Esophagus mucosa (tissue), 1 donor: ENCODE data around the gene SLC8A2. TPM values are rescaled to one million over a fixed set of nuclear protein-coding genes. Genes with fewer than 3 reads are reported as not detected.
A peak's percentile ranks its signal among the peaks of the same experiment; 100 is the strongest.

Experiments used
- ATAC-seq: fragments of 200-7000 bp; cut with Tn5 transposase; one replicate; pipeline ENCODE4 v1.9.1; 2020
- total RNA-seq: library from RNA; stranded (reverse); gene quantifications from one replicate; pipeline ENCODE4 v1.2.4, GENCODE V29; 2023
- donor health status: DM: yes; HTN: yes; CAD: no.

The SLC8A2 gene
- total RNA-seq, 1 donor from 2014 or later, result 0.12 TPM

GRCh38 chr19:47456721-47457474, 14.8 kb downstream of the SLC8A2 start:
- ATAC-seq, result peak; percentile 15

GRCh38 chr19:47450478-47450877, 21.2 kb downstream of the SLC8A2 start:
- no peak for ATAC-seq

- ATAC-seq, result no peak
These were observed 23.3 kb downstream of the SLC8A2 start for GRCh38 chr19:47448360-47448727.

- ATAC-seq, result peak; percentile 79
These were observed 24.0 kb downstream of the SLC8A2 start for GRCh38 chr19:47447470-47448359.

GRCh38 chr19:47446534-47447469, 24.9 kb downstream of the SLC8A2 start:
- peak; percentile 6 for ATAC-seq

GRCh38 chr19:47445937-47446402, 25.7 kb downstream of the SLC8A2 start:
- no peak for ATAC-seq

GRCh38 chr19:47445527-47445926, 26.2 kb downstream of the SLC8A2 start:
- ATAC-seq, result no peak

GRCh38 chr19:47444388-47444821, 27.3 kb downstream of the SLC8A2 start:
- peak; percentile 33 for ATAC-seq

- ATAC-seq, result no peak
These were observed 28.4 kb downstream of the SLC8A2 start for GRCh38 chr19:47443331-47443730.

GRCh38 chr19:47438793-47439220, 32.9 kb downstream of the SLC8A2 start:
- ATAC-seq, result no peak

GRCh38 chr19:47437500-47437899, 34.2 kb downstream of the SLC8A2 start:
- ATAC-seq, result no peak

- ATAC-seq, result peak; percentile 91
These were observed 34.8 kb downstream of the SLC8A2 start for GRCh38 chr19:47436712-47437401.

- ATAC-seq, result no peak
These were observed 35.7 kb downstream of the SLC8A2 start for GRCh38 chr19:47435883-47436417.

- ATAC-seq, result no peak
These were observed 36.5 kb downstream of the SLC8A2 start for GRCh38 chr19:47435196-47435595.

- ATAC-seq, result no peak
These were observed 37.6 kb downstream of the SLC8A2 start for GRCh38 chr19:47434088-47434487.

GRCh38 chr19:47433121-47433520, 38.6 kb downstream of the SLC8A2 start:
- no peak for ATAC-seq

GRCh38 chr19:47432499-47432898, 39.2 kb downstream of the SLC8A2 start:
- no peak for ATAC-seq

- ATAC-seq, result no peak
These were observed 39.6 kb downstream of the SLC8A2 start for GRCh38 chr19:47432091-47432490.

GRCh38 chr19:47430041-47430802, 41.5 kb downstream of the SLC8A2 start:
- peak; percentile 81 for ATAC-seq

GRCh38 chr19:47429140-47429793, 42.4 kb downstream of the SLC8A2 start:
- no peak for ATAC-seq
